ENCODE results near the gene NSD2. TPM values are rescaled to one million over a fixed set of nuclear protein-coding genes. Genes with fewer than 3 reads are reported as not detected.

Gene NSD2
- total RNA-seq, 1 experiment from 2014 or later = 136 TPM

- Histone ChIP-seq H4K5ac (ENCODE audit: insufficient read length, low read depth, low read length) (no peak overlapping the region), H2BK120ac (ENCODE audit: low read depth, low read length, poor library complexity, severe bottlenecking) (no peak overlapping the region), H3K23me2 (ENCODE audit: insufficient read length, low read depth, low read length, poor library complexity, severe bottlenecking) (no peaks in the 10 kb centered on the region), H3K18ac (ENCODE audit: insufficient read length, low read depth, low read length) (no peak overlapping the region), H3K9ac (ENCODE audit: extremely low read depth, insufficient read length, low read length) (no peak overlapping the region), H2AFZ (ENCODE audit: low read length) (no peak overlapping the region), H4K20me1 (ENCODE audit: control insufficient read depth, insufficient read depth, insufficient read length) (no peaks in the 10 kb centered on the region), H2BK12ac (ENCODE audit: insufficient read length, low read depth, low read length) (no peak overlapping the region), H3K27ac (ENCODE audit: insufficient read length, low read depth, low read length) (no peak overlapping the region), H2BK5ac (ENCODE audit: insufficient read length, low read length) (no peak overlapping the region), H2BK20ac (ENCODE audit: low read depth, low read length, poor library complexity, severe bottlenecking) (no peak overlapping the region), H2BK15ac (ENCODE audit: low read depth, low read length) (no peak overlapping the region), H3K4me1 (ENCODE audit: insufficient read depth, low read length) (no peaks in the 10 kb centered on the region), H4K91ac (ENCODE audit: insufficient read length, low read depth, low read length) (no peak overlapping the region), H3K4me2 (ENCODE audit: insufficient read depth, insufficient read length, low read length) (no peak overlapping the region), H3K79me1 (ENCODE audit: insufficient read depth, low read depth, low read length, poor library complexity, severe bottlenecking) (no peaks in the 10 kb centered on the region), H3K9me3 (ENCODE audit: control insufficient read depth, low read depth, low read length) (no peaks in the 10 kb centered on the region), H2AK5ac (ENCODE audit: insufficient read length, low read length) (no peak overlapping the region), H4K8ac (replicated peaks; ENCODE audit: insufficient read length, low read depth, low read length) (no peak overlapping the region), H3K27me3 (ENCODE audit: insufficient read depth, low read length) (no peaks in the 10 kb centered on the region), H3K56ac (ENCODE audit: insufficient read length, low read depth, low read length) (no peak overlapping the region), H3K4ac (ENCODE audit: low read depth, low read length) (no peak overlapping the region), H3K79me2 (ENCODE audit: insufficient read depth, low read length) (no peaks in the 10 kb centered on the region), H3T11ph (ENCODE audit: low read length) (no peak overlapping the region), H3K23ac (ENCODE audit: insufficient read length, low read depth, low read length) (no peak overlapping the region), H3K14ac (ENCODE audit: insufficient read depth, low read length) (no peak overlapping the region)
- H3K27me3 Mint-ChIP-seq (ENCODE audit: low read depth) = no peaks in the 10 kb centered on the region
- no peaks in the 10 kb centered on the region; a peak in 1 of 5 replicates for H3K9me3 Mint-ChIP-seq
- H3K4me3 Mint-ChIP-seq = no peak overlapping the region
- no peak for DNase-seq
- WGBS (ENCODE audit: extremely low coverage, insufficient read length, low lambda C conversion rate) = no CpG with 5 or more reads among the region's 7 CpGs
- peaks cover 0 to 3% of the 10 kb centered on the region in 2 experiments; a peak in 1 of 4 replicates for H3K4me1 Mint-ChIP-seq
- TF ChIP-seq CTCF (conservative IDR thresholded peaks at IDR 0.05) = no peak
- peaks cover 15 to 50% (median 47%) of the 10 kb centered on the region in 3 experiments for H3K36me3 Mint-ChIP-seq (ENCODE audit: insufficient read depth in 1 of 3, low read depth in 3 of 3)
- peak overlapping the region in 1 of 3 experiments; percentile 57; a peak in 2 of 7 replicates for H3K27ac Mint-ChIP-seq
Observed at GRCh38 chr4:1922821-1923220, 51.6 kb downstream of the NSD2 start.

Measured in H9 (cell line).